MV-4-11 (cell line): ENCODE results near the gene SMG7.
A peak's percentile ranks its signal among the peaks of the same experiment; 100 is the strongest.

Experiments
- DNase-seq: peaks from one replicate; lab custom pipeline; 2025; lab: John Stamatoyannopoulos, UW

Gene SMG7

GRCh38 chr1:183590244-183591191 lies 118.2 kb downstream of the SMG7 start, which contains the start of gene NCF2:
Gene NCF2 (minus strand): TSS chr1:183590459. CDS start chr1:183590329, 130 bp downstream.
- DNase-seq, result peak; percentile 99

GRCh38 chr1:183592733-183593132 lies 120.4 kb downstream of the SMG7 start:
- no peak for DNase-seq

- peak; percentile 96 for DNase-seq
Observed at GRCh38 chr1:183593356-183593755, 121.1 kb downstream of the SMG7 start.

- DNase-seq, result no peak
Observed at GRCh38 chr1:183595537-183595936, 123.2 kb downstream of the SMG7 start.

GRCh38 chr1:183596500-183596899 lies 124.2 kb downstream of the SMG7 start:
- no peak for DNase-seq

- no peak for DNase-seq
Observed at GRCh38 chr1:183597656-183598347, 125.5 kb downstream of the SMG7 start.

GRCh38 chr1:183598386-183598785 lies 126.1 kb downstream of the SMG7 start:
- no peak for DNase-seq

GRCh38 chr1:183600136-183600535 lies 127.8 kb downstream of the SMG7 start:
- peak; percentile 93 for DNase-seq

GRCh38 chr1:183600634-183601033 lies 128.3 kb downstream of the SMG7 start:
- no peak for DNase-seq

GRCh38 chr1:183602510-183602909 lies 130.2 kb downstream of the SMG7 start:
- no peak for DNase-seq
